Neural crest cell (in vitro differentiated cells): ENCODE data around the gene GABRB3. TPM values are rescaled to one million over a fixed set of nuclear protein-coding genes. Genes with fewer than 3 reads are reported as not detected.

Source experiments
- DNase-seq: peaks from one replicate; pipeline ENCODE4 v3.0.0; 2021; ENCODE audit warnings: low read depth, mixed read lengths, low spot score
- H3K27ac Mint-ChIP-seq: one replicate; pipeline ENCODE4 v1.8.0; 2021; ENCODE audit warnings: mild to moderate bottlenecking, mixed read lengths; ENCODE audit not compliant: unreplicated experiment
- H3K27me3 Mint-ChIP-seq: 2 replicates; pipeline ENCODE4 v1.8.0; 2021; ENCODE audit warnings: low read depth, mild to moderate bottlenecking, mixed read lengths
- H3K36me3 Mint-ChIP-seq: 2 replicates; pipeline ENCODE4 v1.8.0; 2021; ENCODE audit warnings: low read depth, mild to moderate bottlenecking, mixed read lengths
- H3K4me1 Mint-ChIP-seq: 2 replicates; pipeline ENCODE4 v1.8.0; 2021; ENCODE audit warnings: mixed read lengths
- H3K4me3 Mint-ChIP-seq: one replicate; pipeline ENCODE4 v1.8.0; 2021; ENCODE audit warnings: mild to moderate bottlenecking, mixed read lengths
- H3K9me3 Mint-ChIP-seq: 2 replicates; pipeline ENCODE4 v1.8.0; 2021; ENCODE audit warnings: mixed read lengths
- CTCF ChIP-seq: fragments of 200-600 bp; sonication (generic); conservative IDR thresholded peaks from 2 replicates; pipeline ENCODE4 v1.5.0; 2021; ENCODE audit warnings: antibody characterized with exemption, mild to moderate bottlenecking
- total RNA-seq: library from RNA; stranded (reverse); gene quantifications from 2 replicates; pipeline ENCODE4 v1.2.1, GENCODE V29; 2021

The GABRB3 gene
- total RNA-seq, 1 donor from 2014 or later, result 23.7 TPM

GRCh38 chr15:26537663-26538062 is 235.2 kb downstream of the GABRB3 start:
- Mint-ChIP-seq H3K9me3 (peaks cover 24% of the 10 kb centered on the region), H3K27ac (no peak overlapping the region), H3K4me3 (no peak overlapping the region), H3K36me3 (peaks cover 19% of the 10 kb centered on the region), H3K4me1 (peaks cover 7% of the 10 kb centered on the region), H3K27me3 (no peaks in the 10 kb centered on the region)
- no peak for TF ChIP-seq CTCF
- DNase-seq, result no peak

- Mint-ChIP-seq H3K9me3 (peaks cover 17% of the 10 kb centered on the region), H3K27ac (no peak overlapping the region), H3K27me3 (no peaks in the 10 kb centered on the region), H3K36me3 (peaks cover 21% of the 10 kb centered on the region), H3K4me1 (no peaks in the 10 kb centered on the region), H3K4me3 (no peak overlapping the region)
- no peak for TF ChIP-seq CTCF
- DNase-seq, result no peak
These were observed 241.4 kb downstream of the GABRB3 start for GRCh38 chr15:26531489-26531888.

- no peak for DNase-seq
- no peak for TF ChIP-seq CTCF
- peaks cover 8% of the 10 kb centered on the region for H3K4me1 Mint-ChIP-seq
These were observed 247.8 kb downstream of the GABRB3 start for GRCh38 chr15:26525096-26525495.

GRCh38 chr15:26521691-26522198 is 251.1 kb downstream of the GABRB3 start:
- peaks cover 8% of the 10 kb centered on the region for H3K4me1 Mint-ChIP-seq

More at GRCh38 chr15:26525096-26525495, 247.8 kb downstream of the GABRB3 start:
- peaks cover 5% of the 10 kb centered on the region for H3K9me3 Mint-ChIP-seq
- H3K36me3 Mint-ChIP-seq, result peaks cover 4% of the 10 kb centered on the region
- no peak overlapping the region for H3K27ac Mint-ChIP-seq
- no peaks in the 10 kb centered on the region for H3K27me3 Mint-ChIP-seq
- no peak overlapping the region for H3K4me3 Mint-ChIP-seq

GRCh38 chr15:26521130-26521529 is 251.7 kb downstream of the GABRB3 start:
- Mint-ChIP-seq H3K27ac (peak overlapping the region; percentile 2), H3K4me3 (no peak overlapping the region), H3K27me3 (no peaks in the 10 kb centered on the region), H3K9me3 (peaks cover 4% of the 10 kb centered on the region), H3K36me3 (peaks cover 4% of the 10 kb centered on the region), H3K4me1 (peaks cover 8% of the 10 kb centered on the region)
- no peak for DNase-seq
- no peak for TF ChIP-seq CTCF

More at GRCh38 chr15:26521691-26522198, 251.1 kb downstream of the GABRB3 start:
- Mint-ChIP-seq H3K4me3 (no peak overlapping the region), H3K27ac (no peak overlapping the region), H3K27me3 (no peaks in the 10 kb centered on the region), H3K9me3 (peaks cover 4% of the 10 kb centered on the region), H3K36me3 (peaks cover 4% of the 10 kb centered on the region)
- no peak for TF ChIP-seq CTCF
- no peak for DNase-seq
